Activated naive CD8-positive, alpha-beta T cell treated with anti-CD3 and anti-CD28 coated beads for 36 hours (primary cell): ENCODE results near the gene POMT2. TPM values are rescaled to one million over a fixed set of nuclear protein-coding genes. Genes with fewer than 3 reads are reported as not detected.

Source experiments
- DNase-seq: peaks from one replicate; pipeline ENCODE4 v3.0.0; 2021
- H3K27ac Mint-ChIP-seq: one replicate; pipeline ENCODE4 v1.8.0; 2022; ENCODE audit warnings: mild to moderate bottlenecking, moderate library complexity, mixed read lengths
- H3K27me3 Mint-ChIP-seq: one replicate; pipeline ENCODE4 v1.8.0; 2022; ENCODE audit warnings: mild to moderate bottlenecking, mixed read lengths
- H3K36me3 Mint-ChIP-seq: one replicate; pipeline ENCODE4 v1.8.0; 2021; ENCODE audit warnings: mild to moderate bottlenecking, mixed read lengths
- H3K4me1 Mint-ChIP-seq: one replicate; pipeline ENCODE4 v1.8.0; 2021; ENCODE audit warnings: mixed read lengths
- H3K4me3 Mint-ChIP-seq: one replicate; pipeline ENCODE4 v1.8.0; 2022; ENCODE audit warnings: mild to moderate bottlenecking, moderate library complexity, mixed read lengths
- H3K9me3 Mint-ChIP-seq: one replicate; pipeline ENCODE4 v1.8.0; 2022; ENCODE audit warnings: mixed read lengths
- total RNA-seq, 2 experiments: library from RNA; stranded (reverse); gene quantifications; one replicate each; pipeline ENCODE4 v1.2.3, GENCODE V29; 2021

POMT2 gene
- total RNA-seq, 2 experiments from 2014 or later, result 14.2 to 18.1 TPM

DNA sequence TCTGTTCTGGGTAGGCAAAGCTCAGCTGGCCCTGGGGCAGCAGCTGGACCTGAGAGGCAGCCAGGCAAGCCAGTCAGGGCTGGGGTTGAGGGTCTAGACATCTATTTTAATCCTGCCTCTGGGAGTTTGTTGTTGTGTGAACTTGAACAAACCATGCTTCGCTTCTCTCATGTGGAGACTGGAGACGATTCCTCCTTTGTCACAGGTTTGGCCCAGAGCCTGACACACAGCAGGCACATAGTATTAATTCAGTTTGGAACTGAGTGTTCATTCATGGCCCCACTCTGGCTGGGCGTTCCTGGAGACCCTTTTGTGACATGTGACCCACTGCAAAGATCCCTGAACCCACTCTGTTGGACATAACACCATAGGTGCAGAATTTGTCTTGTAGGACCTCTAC, 89.0 kb downstream of the POMT2 start:
- Mint-ChIP-seq H3K27ac (no peak overlapping the region), H3K36me3 (no peaks in the 10 kb centered on the region), H3K4me3 (no peak overlapping the region), H3K9me3 (no peaks in the 10 kb centered on the region), H3K27me3 (no peaks in the 10 kb centered on the region), H3K4me1 (no peaks in the 10 kb centered on the region)
- no peak for DNase-seq

- no peaks in the 10 kb centered on the region for H3K4me1 Mint-ChIP-seq
- DNase-seq, result no peak
- H3K36me3 Mint-ChIP-seq, result no peaks in the 10 kb centered on the region
- no peak overlapping the region for H3K4me3 Mint-ChIP-seq
- H3K27ac Mint-ChIP-seq, result no peak overlapping the region
- no peaks in the 10 kb centered on the region for H3K9me3 Mint-ChIP-seq
- no peaks in the 10 kb centered on the region for H3K27me3 Mint-ChIP-seq
These were observed 89.8 kb downstream of the POMT2 start for GRCh38 chr14:77230914-77231313.

DNA sequence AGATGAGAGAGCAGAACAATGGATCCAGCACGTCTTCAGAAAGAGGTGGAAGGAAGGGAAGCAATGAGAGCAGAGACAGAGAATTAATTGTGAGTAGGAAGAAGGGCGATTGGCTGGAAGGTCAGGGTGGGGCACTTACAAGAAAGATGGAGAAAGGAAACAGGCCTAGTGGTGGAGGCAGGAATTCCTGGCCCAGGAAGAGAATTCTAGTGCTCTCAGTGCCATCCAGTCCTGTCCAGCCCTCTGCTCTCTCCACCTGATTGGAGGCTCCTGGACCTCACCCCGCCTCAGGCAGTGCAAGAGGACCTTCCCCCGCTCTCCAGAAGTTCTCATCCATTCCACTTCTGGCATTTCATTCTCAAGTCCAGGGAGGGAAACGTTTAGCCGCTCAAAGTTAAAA, 92.6 kb downstream of the POMT2 start:
- no peaks in the 10 kb centered on the region for H3K36me3 Mint-ChIP-seq
- H3K27ac Mint-ChIP-seq, result no peak overlapping the region
- no peak for DNase-seq
- H3K9me3 Mint-ChIP-seq, result no peaks in the 10 kb centered on the region
- H3K4me1 Mint-ChIP-seq, result no peaks in the 10 kb centered on the region
- H3K4me3 Mint-ChIP-seq, result no peak overlapping the region
- H3K27me3 Mint-ChIP-seq, result no peaks in the 10 kb centered on the region

- no peak overlapping the region for H3K4me3 Mint-ChIP-seq
- no peak overlapping the region for H3K27ac Mint-ChIP-seq
- no peaks in the 10 kb centered on the region for H3K4me1 Mint-ChIP-seq
These were observed 94.7 kb downstream of the POMT2 start for GRCh38 chr14:77225892-77226557.

DNA sequence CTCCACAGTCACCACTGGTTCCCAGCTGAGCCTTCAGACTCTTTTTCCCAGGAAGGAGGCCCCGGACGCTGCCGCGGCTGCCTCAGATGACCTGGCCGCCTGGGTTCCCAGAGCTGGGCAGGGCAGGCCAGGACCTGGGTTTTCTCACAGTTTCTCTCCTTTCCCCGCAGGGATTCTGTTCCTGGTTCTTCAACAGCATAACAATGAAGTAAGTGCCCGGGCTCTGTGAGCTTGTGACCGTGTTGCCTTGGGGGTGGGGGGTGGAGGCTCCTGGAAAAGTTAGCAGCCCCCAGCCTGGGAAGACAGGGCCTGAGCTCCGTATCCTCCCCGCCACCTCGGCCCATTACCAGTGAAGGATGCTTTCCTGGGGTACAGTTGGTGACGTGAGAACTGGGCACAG, 95.4 kb downstream of the POMT2 start:
- no peak overlapping the region for H3K27ac Mint-ChIP-seq
- peaks cover 4% of the 10 kb centered on the region for H3K9me3 Mint-ChIP-seq
- H3K36me3 Mint-ChIP-seq, result no peaks in the 10 kb centered on the region
- H3K4me3 Mint-ChIP-seq, result no peak overlapping the region
- no peak for DNase-seq
- no peaks in the 10 kb centered on the region for H3K4me1 Mint-ChIP-seq
- peaks cover 5% of the 10 kb centered on the region for H3K27me3 Mint-ChIP-seq

More at GRCh38 chr14:77225892-77226557, 94.7 kb downstream of the POMT2 start:
- no peaks in the 10 kb centered on the region for H3K36me3 Mint-ChIP-seq
- no peak for DNase-seq
- peaks cover 3% of the 10 kb centered on the region for H3K27me3 Mint-ChIP-seq
- peaks cover 4% of the 10 kb centered on the region for H3K9me3 Mint-ChIP-seq

Other genes with a start within 250 kb of the POMT2 start
- 10 to 100 TPM; 10.8 to 12.2 TPM for gene CIPC, start 222.6 kb downstream of the POMT2 start, total RNA-seq
- gene ZDHHC22, start 179.1 kb downstream of the POMT2 start, total RNA-seq, result not detected
- 1 to 10 TPM in 1 of 2 experiments, under 1 TPM in 1; 0.89 to 1.2 TPM for gene TMEM63C, start 139.1 kb downstream of the POMT2 start, total RNA-seq
- gene NGB, start 49.7 kb downstream of the POMT2 start, total RNA-seq, result not detected
- gene GSTZ1, start 153 bp upstream of the POMT2 start, total RNA-seq, result 10 to 100 TPM; 20.2 to 22.3 TPM
- 10 to 100 TPM; 25.0 to 26.0 TPM for gene TMED8, start 56.2 kb upstream of the POMT2 start, total RNA-seq
- under 1 TPM; 0.34 to 0.45 TPM for gene SAMD15, start 56.5 kb upstream of the POMT2 start, total RNA-seq
- gene NOXRED1, start 102.6 kb upstream of the POMT2 start, total RNA-seq, result under 1 TPM; 0.26 to 0.33 TPM
- 10 to 100 TPM; 15.6 to 16.4 TPM for gene VIPAS39, start 136.7 kb upstream of the POMT2 start, total RNA-seq
- gene AHSA1, start 137.2 kb upstream of the POMT2 start, total RNA-seq, result 100 to 1,000 TPM; 381 to 390 TPM
- gene ISM2, start 177.9 kb upstream of the POMT2 start, total RNA-seq, result under 1 TPM; 0.29 to 0.44 TPM